Activated CD8-positive, alpha-beta memory T cell treated with anti-CD3 and anti-CD28 coated beads for 1 hour (primary cell): ENCODE measurements around the gene VSTM4.

Source experiments
- DNase-seq, 2 donors: peaks; one replicate each; pipeline ENCODE4 v3.0.0-alpha.2; 2020; ENCODE audit warnings: low read depth in 1 of 2; ENCODE audit errors: extremely low read depth in 1 of 2

VSTM4 gene

GRCh38 chr10:49072166-49072885, 43.0 kb downstream of the VSTM4 start:
- DNase-seq: no peak

- no peak for DNase-seq
Observed at GRCh38 chr10:49071160-49071761, 44.1 kb downstream of the VSTM4 start.

GRCh38 chr10:49070701-49071100, 44.6 kb downstream of the VSTM4 start:
- DNase-seq: no peak

DNA sequence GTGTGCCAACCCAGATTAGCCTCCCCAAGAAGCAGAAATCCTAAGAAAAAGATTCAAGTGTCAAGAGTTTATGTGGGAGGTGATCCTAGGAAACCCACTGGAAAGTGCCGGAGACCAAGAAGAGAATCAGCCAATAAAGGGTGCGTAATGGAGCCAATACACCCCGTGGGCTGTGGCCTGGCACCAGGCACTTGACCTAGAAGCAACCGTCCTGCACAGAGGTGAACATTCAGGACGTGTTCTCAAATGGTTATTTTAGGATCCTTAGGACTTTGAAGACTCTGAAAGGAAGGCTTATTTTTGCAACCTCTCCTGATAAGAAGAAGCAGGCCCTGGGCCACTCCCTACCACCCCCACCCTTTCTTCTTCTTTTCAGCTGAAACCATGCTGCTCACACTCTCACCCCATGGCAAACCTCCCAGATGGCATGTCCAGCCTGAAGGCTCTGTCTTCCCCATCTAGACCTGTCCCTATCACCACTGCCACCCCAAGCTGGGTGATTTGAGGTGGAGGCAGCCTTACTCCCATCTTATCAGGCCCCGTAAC, 46.6 kb downstream of the VSTM4 start:
- no peak for DNase-seq

GRCh38 chr10:49068209-49068608, 47.1 kb downstream of the VSTM4 start:
- no peak for DNase-seq

DNA sequence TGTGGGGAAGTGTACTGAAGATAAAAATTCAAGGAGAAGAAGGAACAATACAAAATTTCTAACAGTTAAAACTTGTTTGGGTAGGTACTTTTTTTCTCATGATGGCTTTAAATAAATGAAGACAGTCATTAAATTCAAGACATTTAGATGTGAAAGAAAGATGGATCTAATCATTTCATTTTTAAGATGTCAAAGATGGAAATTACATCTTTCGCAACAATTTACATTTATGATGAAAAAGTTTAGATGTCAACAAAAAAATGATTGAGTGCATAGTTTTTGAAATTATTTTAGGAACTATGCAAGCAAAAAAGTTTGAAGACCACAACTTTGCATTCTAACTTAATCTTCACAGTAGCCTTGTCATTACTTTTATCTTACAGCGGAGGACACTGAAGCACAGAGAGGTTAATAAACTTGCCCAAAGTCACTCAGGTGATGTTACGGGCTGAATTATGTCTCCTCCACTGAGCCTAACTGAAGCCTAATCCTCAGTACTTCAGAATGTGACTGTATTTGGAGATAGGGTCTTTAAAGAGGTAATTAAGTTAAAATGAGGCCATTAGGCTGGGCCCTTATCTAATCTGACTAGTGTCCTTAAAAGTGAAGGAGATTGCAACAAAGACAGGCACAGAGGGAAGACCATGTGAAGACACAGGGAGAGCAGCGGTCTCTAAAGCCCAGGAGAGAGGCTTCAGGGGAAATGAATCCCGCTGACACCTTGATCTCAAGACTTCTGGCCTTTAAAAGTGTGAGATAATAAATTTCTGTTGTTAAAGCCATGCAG, 48.2 kb downstream of the VSTM4 start:
- DNase-seq: no peak

- no peak for DNase-seq
Observed at GRCh38 chr10:49062229-49062628, 53.1 kb downstream of the VSTM4 start.

DNA sequence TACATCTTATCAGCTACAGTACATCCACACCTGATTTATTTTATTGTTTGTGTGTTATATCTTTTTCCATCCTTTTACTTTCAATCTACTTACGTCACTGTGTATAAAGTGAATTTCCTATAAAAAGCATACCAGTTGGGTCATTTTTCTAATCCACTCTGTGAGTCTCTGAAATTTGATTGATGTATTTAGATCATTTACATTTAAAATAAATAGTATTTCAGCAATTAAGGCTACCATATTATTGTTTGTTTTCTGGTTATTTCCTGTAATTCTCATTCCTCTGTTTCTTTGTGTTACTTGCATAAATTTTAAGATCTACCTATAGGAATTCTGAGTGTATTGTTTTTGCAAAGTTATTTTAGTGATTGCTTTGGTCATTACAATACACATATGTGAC, 53.7 kb downstream of the VSTM4 start:
- no peak for DNase-seq

DNA sequence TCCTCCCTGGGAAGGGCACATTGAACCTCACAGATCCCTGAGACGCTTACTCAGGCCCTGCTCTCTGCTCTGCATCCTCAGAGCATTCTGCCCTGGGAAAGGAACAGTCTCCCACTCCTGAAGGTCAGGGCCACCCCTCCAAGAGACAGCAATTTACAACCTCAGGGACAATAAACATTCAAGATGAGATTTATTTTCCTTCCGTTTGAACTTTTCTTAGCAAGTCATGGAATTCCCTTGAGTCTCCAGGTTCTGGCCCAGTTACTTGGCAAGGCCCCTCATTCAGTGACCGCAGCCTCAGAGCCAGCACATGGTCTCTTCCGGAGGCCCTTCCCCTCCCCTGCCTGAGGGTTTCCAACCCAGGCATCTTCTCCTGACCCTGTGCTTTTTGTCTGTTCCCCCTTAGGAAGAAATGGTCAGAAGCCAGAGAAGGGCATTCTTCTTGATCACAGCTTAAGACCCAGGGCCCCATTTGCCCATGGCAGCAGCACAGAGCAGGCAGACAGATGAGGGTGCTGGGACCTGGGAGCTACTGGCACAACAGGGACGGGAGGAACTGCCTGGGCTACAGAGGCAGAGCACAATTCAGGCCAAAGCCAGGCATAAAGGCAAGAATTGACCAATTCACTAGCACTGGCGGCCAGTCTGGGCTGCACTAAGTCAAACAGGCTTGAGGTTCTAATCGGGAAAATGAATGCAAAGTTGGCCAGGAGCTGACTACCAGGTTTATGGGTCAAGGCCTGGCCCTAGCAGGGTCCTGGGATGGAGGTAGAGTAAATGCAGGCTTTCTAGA, 56.7 kb downstream of the VSTM4 start:
- DNase-seq: no peak

DNA sequence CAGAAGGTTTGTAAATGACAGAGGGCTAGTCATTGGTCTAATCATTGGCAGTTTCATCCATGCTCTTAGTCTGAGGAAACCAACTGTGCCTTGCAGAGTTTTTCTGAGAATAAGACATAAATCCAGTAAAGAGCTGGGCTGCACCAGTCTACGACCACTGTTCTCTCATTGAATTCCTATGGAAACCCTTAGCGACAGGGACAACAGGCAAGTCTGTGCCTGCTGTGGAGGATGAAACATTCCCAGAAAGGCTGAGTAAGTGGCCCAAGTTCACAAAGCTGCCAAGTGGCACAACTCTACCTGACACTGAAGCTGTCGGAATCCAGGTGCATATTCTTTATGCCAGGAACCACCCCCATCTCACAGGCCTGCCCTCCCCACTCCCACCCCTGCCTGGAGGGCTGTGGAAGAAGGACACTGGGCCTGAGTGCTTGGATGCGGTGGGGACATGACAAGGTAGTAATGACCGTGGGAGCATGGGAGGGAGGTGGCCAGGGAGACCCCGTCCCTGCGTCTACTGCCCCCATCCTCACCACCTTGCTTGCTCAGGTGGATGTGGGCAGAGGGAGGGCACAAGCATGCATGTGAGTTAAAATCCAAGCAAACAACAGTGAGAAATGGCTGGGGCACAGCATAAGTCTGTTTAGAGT, 58.0 kb downstream of the VSTM4 start:
- DNase-seq: no peak

DNA sequence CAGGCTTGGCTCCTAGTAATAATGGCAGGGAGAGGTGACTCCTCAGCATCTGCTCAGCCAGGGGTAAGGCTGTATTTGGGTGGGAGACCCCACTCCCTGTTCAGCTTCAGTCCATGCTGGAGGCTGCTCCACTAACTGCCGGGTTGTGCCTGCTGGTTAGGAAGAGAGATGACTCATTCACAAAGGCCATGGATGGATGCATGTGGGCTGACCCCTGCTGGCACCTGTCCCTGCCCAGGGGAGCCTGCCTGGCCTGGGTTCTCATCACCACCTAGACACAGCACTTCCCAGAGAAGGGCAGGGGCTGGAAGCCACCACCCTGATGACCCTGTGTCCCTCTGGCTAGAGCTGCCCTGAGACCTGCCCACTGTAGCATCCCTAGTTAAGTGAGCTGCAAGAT, 59.0 kb downstream of the VSTM4 start:
- DNase-seq: no peak

DNA sequence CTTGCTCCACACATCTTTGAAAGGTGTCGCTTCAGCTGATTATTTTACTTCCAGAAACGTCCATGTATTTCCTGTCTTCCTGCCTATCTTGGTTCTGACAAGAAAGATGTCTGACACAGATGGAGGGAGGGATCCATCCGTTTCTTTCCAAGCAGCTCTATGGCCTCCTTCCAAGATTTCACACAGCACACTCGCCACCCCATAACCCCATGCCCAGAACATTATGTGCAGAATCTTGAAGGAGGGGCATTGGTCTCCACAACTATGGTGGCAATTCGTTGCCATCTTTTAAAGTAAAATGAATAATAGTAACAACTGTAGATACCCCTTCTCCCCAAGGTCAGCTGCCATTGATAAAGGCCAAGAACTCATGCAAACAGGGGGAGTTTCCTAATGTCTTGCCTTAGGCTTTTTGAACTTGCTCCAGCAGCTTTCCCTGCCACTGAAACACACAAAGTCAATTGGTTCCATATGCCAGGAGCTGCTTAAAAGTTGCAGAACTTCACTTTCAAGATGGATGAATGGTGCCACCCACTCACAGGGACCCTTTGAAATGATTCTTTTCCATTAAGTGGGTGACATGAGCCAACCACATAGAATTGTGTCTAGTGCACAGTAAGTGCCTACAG, 60.0 kb downstream of the VSTM4 start:
- no peak for DNase-seq

- DNase-seq: no peak
Observed at GRCh38 chr10:49054753-49055152, 60.6 kb downstream of the VSTM4 start.

DNA sequence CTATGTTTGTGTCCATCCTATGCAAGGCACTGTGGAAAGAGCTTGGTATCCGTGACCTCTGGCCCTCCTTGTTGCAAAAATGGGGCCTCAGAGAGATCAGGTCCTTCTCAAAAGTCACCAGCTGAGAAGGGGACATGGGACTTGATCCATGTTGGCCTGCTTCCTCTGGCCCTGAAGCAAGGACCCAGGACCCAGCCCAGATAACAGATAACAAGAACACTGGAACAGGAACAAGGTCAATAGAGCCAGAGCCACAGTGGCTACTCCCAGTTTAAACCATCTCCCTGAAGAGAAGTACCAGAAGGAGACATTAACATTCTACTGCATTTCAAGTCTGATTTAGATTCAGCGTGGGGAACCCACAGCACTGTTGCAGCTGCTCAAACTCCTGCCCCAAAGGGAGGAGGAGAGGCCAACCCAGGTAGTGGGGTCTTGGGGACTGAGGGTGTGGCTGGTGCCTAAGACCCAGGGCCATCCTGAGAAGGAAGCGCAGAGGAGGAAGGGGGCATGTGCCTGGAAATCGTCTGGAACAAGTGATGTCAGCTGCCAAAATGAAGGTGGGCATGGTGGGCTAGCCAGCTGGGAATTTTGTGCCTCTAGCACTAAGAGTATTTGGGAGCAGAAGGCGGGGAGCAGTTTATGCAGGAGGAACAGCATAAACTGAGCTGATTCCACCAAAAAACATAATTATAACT, 61.2 kb downstream of the VSTM4 start:
- DNase-seq: no peak

- no peak for DNase-seq
Observed at GRCh38 chr10:49053053-49053997, 62.0 kb downstream of the VSTM4 start.

DNA sequence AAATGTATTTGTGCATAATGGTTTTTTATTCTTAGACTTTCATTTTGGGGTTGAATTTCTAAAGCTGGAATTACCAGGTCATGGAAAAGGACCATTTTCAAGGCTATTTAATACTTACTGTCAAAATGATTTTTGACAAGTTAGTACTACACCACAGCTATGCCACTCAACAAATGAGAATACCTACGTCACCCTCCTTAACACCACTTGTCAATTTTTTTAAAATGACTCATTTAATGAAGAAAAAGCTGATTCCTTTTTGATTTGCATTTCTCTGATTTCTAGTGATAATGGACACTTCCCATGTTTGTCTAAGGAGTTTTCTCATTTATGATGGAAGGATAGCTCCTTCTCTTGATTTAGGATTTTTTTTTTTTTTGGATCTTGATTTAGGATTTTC, 63.3 kb downstream of the VSTM4 start:
- no peak for DNase-seq

DNA sequence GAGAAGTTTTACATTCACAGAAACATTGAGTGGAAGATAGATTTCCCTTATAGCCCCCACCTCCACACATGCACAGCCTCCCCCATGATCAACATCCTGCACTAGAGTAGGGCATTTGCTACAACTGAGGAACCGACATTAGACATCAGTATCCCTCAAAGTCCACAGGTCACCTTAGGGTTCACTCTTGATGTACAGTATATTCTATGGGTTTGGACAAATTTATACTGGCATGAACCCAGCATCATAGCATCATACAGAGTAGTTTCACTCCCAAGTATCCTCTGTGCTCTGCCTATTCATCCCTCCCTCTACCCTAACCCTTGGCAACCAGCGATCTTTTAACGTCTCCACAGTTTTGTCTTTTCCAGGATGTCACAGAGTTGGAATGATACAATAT, 64.4 kb downstream of the VSTM4 start:
- no peak for DNase-seq

GRCh38 chr10:49050366-49050765, 65.0 kb downstream of the VSTM4 start:
- no peak for DNase-seq
